Thoracic aorta (tissue), 2 donors: ENCODE results near the gene STRAP. TPM values are rescaled to one million over a fixed set of nuclear protein-coding genes. Genes with fewer than 3 reads are reported as not detected.

Experiments
- ATAC-seq: fragments of 150-250 bp; one replicate; pipeline ENCODE4 v1.8.0; 2017; ENCODE audit warnings: low read depth; ENCODE audit not compliant: insufficient number of reproducible peaks, low FRiP score
- DNase-seq: peaks from one replicate; pipeline ENCODE4 v3.0.0-alpha.2; 2020; ENCODE audit warnings: low spot score
- H3K27ac ChIP-seq, 2 donors: fragments of 200-600 bp; sonication (generic); 1 replicate in 1 of 2; 2 replicates in 1 of 2; pipeline ENCODE4 v1.5.1; 2016; ENCODE audit warnings: mild to moderate bottlenecking in 2 of 2, moderate library complexity in 2 of 2
- H3K27me3 ChIP-seq: fragments of 200-600 bp; sonication (generic); replicated peaks from 2 replicates; pipeline ENCODE4 v1.6.0; 2016; ENCODE audit warnings: mild to moderate bottlenecking; ENCODE audit not compliant: insufficient read depth
- H3K36me3 ChIP-seq: fragments of 200-600 bp; sonication (generic); one replicate; pipeline ENCODE4 v1.5.1; 2016
- H3K4me1 ChIP-seq, 2 donors: fragments of 200-600 bp; sonication (generic); 1 replicate in 1 of 2; 2 replicates in 1 of 2; pipeline versions ENCODE4 v1.5.1 to v1.6.0; 2016; ENCODE audit warnings: low read depth in 2 of 2, mild to moderate bottlenecking in 1 of 2; ENCODE audit not compliant: control insufficient read depth in 1 of 2
- H3K4me3 ChIP-seq: fragments of 200-600 bp; sonication (generic); 2 replicates; pipeline ENCODE4 v1.5.1; 2016; ENCODE audit warnings: mild to moderate bottlenecking
- H3K9me3 ChIP-seq: fragments of 200-600 bp; sonication (generic); 2 replicates; pipeline ENCODE4 v1.5.1; 2016
- total RNA-seq, 2 donors: library from RNA; depleted of rRNA; stranded (reverse); fragments of >200 nt; gene quantifications; one replicate each; pipeline versions ENCODE4 v1.1.0 to v1.2.3, GENCODE V29; 2016
- TF ChIP-seq, protein P1 (sequence below): fragments of 200-600 bp; sonication (generic); IDR thresholded peaks from one replicate; pipeline ENCODE4 v1.5.1; 2019; ENCODE audit warnings: antibody characterized with exemption

STRAP gene
- total RNA-seq, 2 donors from 2014 or later = 55.1 to 55.5 TPM

DNA sequence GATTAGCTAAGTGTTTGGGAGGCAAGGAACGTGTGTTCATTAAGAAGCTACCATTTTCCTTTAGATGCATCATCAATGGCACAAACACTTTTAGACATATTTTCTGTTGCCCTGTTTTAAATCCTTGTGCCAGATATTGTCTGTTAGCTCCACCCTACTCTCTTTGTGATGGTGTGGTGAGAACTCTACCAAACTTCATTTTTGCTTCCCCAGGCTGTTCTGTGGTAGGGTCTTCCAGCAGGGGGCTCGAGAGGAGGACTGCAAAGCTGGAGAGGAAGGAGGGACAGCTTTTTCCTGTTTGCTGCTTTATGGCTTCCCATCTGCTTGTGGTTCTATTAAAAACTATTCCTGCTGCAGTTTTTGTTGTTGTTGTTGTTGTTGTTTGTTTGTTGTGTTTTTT lies 23.8 kb upstream of the STRAP start:
- DNase-seq (no peak), ATAC-seq (no peak)
- no peaks in the 10 kb centered on the region for H3K27me3 ChIP-seq
- no peak overlapping the region for H3K4me3 ChIP-seq
- TF ChIP-seq, protein P1, sequence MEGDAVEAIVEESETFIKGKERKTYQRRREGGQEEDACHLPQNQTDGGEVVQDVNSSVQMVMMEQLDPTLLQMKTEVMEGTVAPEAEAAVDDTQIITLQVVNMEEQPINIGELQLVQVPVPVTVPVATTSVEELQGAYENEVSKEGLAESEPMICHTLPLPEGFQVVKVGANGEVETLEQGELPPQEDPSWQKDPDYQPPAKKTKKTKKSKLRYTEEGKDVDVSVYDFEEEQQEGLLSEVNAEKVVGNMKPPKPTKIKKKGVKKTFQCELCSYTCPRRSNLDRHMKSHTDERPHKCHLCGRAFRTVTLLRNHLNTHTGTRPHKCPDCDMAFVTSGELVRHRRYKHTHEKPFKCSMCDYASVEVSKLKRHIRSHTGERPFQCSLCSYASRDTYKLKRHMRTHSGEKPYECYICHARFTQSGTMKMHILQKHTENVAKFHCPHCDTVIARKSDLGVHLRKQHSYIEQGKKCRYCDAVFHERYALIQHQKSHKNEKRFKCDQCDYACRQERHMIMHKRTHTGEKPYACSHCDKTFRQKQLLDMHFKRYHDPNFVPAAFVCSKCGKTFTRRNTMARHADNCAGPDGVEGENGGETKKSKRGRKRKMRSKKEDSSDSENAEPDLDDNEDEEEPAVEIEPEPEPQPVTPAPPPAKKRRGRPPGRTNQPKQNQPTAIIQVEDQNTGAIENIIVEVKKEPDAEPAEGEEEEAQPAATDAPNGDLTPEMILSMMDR = no peak
- no peaks in the 10 kb centered on the region for H3K36me3 ChIP-seq
- H3K27ac ChIP-seq = no peak overlapping the region
- no peaks in the 10 kb centered on the region for H3K9me3 ChIP-seq
- peaks cover 3 to 7% of the 10 kb centered on the region in 2 donors for H3K4me1 ChIP-seq

DNA sequence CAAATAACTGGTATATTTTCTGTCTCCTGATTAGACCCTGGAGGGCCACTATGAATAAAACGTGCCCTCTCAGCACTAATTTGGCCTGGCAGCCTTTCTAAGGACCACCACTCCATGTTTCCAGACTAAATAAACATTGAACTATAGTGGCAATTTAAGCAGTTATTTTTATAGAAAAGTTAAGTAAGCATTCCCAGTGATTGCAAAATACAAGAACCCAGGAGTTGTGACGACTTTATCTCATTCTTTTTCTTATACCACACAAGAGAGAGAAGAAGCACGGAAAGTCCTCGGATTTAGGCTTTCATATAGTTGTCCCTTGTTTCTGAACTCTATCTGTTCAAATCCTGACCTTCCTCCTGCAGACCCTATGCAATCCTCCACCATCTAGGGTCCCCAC lies 23.1 kb upstream of the STRAP start:
- Histone ChIP-seq H3K36me3 (no peaks in the 10 kb centered on the region), H3K27ac (no peak overlapping the region), H3K4me3 (no peak overlapping the region), H3K4me1 (peaks cover 3 to 7% of the 10 kb centered on the region in 2 donors), H3K27me3 (no peaks in the 10 kb centered on the region), H3K9me3 (no peaks in the 10 kb centered on the region)
- TF ChIP-seq, protein P1 = no peak
- no peak for DNase-seq
- no peak for ATAC-seq

DNA sequence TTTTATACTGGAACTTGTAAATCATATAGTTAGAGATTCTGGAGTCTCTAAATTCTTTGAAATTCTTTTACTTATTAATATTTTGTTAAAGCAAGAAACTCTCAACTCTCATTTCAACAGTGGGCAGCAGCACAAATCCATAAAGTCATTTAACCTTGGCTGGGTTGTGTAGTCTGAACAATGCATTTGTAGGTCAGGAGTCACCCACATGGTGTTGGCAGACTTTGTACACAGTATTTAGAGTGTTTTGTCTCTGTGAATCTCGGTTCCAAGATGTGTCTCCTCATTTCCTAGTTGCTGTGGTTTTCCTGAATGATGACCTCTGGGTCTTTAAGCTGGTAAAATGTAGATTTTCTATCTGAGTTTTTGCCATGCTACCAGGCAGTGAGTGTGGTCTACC lies 20.8 kb upstream of the STRAP start:
- Histone ChIP-seq H3K9me3 (no peaks in the 10 kb centered on the region), H3K27ac (no peak overlapping the region), H3K36me3 (no peaks in the 10 kb centered on the region), H3K27me3 (no peaks in the 10 kb centered on the region), H3K4me3 (no peak overlapping the region), H3K4me1 (no peaks in the 10 kb centered on the region)
- DNase-seq (no peak), ATAC-seq (no peak)
- TF ChIP-seq, protein P1 = no peak

DNA sequence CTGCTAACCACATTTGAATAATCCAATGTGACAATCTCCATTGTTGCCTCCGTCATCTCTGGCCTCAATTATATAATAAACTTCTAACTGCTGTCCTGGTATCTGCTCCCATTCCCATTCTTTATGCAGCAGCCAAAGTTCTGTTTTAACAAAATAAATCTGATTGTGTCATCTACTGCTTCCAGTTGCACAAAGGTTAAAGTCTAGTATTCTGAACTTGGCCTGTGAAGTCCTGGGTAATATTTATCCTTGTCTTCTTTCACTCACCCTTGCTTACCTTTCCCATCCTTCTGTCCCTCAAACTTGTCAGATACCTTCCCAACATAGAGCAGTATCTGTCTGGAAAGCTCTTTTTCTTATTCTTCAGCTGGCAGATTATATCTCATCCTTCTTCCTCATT lies 19.3 kb upstream of the STRAP start:
- ATAC-seq (no peak), DNase-seq (no peak)
- Histone ChIP-seq H3K27me3 (no peaks in the 10 kb centered on the region), H3K9me3 (no peaks in the 10 kb centered on the region), H3K27ac (no peak overlapping the region), H3K4me3 (no peak overlapping the region), H3K36me3 (no peaks in the 10 kb centered on the region), H3K4me1 (no peaks in the 10 kb centered on the region)
- TF ChIP-seq, protein P1 = no peak

DNA sequence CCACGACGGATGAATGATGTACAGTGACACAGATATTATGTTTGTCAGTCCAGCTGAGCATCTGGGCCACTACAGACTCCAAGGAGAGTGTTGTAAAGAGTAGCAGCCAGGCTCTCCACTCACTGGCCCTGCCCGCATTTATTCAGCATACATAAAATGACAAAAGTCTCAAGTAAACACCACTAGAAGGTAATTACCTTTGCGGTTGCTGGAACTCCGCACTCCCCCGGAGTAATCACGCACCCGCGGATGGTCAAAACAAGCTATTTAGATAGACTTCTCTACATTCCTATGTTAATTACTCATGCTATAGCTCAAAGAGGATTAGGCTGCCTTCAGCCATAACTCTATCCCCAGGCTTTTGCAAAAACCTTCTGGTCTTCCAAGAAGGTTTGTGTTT lies 18.8 kb upstream of the STRAP start:
- no peaks in the 10 kb centered on the region for H3K4me1 ChIP-seq
- no peaks in the 10 kb centered on the region for H3K36me3 ChIP-seq
- TF ChIP-seq, protein P1 = no peak
- H3K9me3 ChIP-seq = no peaks in the 10 kb centered on the region
- DNase-seq (no peak), ATAC-seq (no peak)
- H3K4me3 ChIP-seq = no peak overlapping the region
- H3K27me3 ChIP-seq = no peaks in the 10 kb centered on the region
- no peak overlapping the region for H3K27ac ChIP-seq
